Left hindlimb (tissue), 1 donor: ENCODE results near the gene MTMR12.
"Not testable (repeated sequence)": the region's sequence is repeated elsewhere in the genome, so short reads cannot be mapped to it uniquely, and the experiment has no call there.

Experiments used
- DNase-seq: peaks from one replicate; pipeline ENCODE4 v3.0.0-alpha.2; 2018

Gene MTMR12

DNA sequence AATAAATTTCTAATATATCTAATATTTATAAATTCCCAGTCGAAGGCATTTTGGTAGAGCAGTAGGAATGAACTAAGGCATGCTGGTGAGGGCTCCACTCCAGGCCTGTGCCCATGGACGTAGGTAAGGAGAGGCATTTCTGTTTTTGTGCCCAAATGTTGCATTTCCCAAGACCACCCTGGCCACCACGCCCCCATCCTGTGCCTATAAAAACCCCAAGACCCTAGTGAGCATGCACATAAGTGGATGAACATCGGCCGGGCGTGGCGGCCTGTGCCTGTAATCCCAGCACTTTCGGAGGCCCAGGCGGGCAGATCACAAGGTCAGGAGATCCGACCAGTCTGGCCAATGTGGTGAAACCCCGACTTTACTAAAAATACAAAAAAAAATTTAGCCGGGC, 10.1 kb upstream of the MTMR12 start:
- DNase-seq = no peak

DNA sequence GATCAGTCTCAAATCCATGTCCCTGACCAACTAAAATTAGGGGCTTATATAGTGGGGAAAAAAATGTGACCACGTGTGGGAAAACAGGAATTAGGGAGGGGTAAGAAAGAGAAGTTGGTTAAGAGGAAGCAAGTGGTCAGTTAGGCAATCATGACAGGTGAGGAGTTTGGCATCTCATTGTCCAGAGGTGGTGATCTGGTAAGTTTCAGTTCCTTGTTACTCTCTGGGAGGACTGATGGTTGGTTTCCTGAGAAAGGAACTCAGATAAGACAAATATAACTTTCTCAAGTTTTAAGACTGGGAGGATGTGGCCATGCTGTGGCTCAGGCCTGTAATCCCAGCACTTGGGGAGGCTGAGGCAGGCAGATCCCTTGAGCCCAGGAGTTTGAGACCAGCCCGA, 9.0 kb upstream of the MTMR12 start:
- not testable (repeated sequence) for DNase-seq

DNA sequence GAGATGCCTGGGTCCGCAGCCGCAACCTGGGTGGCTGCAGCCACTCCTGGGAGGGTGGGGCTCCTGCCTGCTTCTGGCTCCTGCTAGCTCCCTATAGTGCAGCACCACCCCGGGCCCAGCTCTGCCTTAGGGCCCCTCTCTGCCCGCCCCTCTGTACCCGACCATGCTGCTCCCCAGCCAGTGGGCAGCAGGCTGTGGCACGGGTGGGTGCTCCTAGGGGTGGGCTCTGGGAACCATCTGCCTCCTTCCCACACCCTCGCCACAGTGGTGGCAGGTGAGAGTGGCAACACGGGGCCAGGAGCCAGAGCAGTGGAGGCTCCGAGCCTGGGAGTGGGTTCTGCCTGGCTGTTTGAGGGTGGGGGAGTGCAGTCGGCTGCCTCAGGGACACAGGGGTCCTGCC, 7.8 kb upstream of the MTMR12 start:
- DNase-seq = no peak

DNA sequence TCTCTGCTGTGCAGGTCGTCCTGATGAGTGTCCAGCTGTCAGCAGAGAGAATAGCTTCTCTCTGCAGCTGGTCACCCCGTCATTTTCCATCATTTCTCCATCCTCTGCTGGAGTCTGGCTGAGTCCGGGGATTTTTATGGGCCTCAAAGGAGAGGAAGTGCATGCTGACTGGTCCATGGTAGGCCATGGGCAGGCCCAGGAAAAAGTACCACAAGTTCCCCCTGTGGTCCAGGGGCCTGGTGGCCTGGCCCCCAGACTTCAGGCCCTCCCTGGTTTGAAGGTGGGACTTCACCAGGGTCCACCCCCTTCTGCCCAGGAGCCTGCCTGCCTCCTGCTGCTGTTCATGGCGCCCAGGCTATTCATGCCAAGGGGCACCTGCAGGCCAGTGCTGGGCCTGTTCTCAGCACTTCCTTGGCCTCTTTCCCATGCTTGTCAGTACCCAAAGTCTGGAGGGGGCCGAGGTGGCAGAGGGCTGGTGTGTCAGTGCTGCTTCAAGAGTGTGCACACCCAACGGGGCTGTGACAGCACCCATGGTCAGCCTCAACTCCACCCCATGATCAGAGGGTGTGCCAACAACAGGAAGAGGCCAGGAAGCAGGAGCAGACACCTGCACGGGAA, 7.3 kb upstream of the MTMR12 start:
- DNase-seq = no peak

DNA sequence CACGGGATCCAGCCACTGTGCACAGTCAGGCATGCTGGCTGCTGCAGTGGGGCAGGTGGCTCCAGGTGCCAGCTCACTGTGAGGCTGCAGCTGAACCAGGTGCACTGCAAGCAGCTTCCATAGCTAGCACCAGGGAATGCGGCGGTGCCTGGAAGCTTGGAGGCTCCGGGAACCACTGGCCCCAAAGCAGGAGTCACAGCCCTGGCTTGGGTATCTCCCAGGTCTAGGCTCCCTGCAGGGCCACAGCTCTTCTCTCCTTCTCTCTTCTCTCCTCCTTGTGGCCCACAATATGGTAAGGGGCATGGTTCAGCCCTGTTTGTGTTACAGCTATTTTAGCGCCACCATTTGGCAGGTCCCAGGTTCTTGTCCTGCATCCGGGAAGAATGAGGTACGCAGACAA, 6.7 kb upstream of the MTMR12 start:
- DNase-seq = no peak

DNA sequence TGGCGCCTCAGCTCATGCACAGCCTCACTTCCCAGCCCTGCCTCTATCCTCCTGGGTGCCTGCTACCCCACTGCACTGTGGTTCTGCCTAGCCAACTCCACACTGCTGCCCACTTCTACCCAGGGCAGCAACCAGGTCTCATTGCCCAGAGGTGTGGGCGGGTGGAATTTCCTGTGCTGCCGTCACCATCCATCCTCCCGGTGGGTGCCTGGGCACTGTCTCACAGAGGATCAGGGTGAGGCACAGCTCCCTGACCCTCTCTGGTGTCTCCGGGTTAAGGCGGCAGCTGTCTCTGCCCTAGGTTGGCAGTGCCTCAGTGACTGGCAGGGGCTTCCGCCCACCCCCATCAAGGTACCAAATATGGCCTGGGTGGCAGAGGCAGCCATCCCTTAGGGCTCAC, 4.3 kb upstream of the MTMR12 start:
- DNase-seq = no peak

DNA sequence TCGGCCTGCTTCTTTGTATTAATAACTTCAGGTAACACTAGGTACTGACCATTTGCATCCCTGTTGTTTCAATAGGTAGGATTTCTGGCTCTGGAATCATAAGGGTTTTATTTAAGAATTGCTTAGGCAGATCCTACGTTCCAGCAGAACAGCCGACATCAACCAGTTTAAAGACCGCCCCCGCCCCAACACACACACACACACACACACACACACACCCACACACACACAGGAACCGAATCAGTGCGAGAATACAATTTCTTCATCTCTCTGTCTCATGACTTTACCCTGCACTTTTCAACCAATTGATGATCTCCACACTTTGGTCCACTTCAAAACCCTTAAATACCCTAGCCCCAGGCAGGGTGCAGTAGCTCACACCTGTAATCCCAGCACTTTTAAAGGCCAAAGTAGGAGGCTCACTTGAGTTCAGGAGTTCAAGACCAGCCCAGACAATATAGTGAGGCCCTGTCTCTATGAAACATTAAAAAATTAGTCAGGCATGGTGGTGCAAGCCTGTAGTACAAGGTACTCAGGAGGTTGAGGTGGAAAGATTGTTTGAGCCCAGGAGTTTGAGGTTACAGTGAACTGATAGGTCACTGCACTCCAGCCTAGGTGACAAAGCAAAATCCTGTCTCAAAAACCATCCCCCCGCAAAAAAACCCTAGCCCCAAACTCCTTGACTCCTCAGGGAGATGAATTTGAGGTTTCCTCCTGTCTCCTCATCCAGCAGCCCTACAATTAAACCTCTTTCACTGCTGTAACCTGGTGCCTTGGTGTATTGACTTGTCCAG, 2.7 kb upstream of the MTMR12 start:
- no peak for DNase-seq

DNA sequence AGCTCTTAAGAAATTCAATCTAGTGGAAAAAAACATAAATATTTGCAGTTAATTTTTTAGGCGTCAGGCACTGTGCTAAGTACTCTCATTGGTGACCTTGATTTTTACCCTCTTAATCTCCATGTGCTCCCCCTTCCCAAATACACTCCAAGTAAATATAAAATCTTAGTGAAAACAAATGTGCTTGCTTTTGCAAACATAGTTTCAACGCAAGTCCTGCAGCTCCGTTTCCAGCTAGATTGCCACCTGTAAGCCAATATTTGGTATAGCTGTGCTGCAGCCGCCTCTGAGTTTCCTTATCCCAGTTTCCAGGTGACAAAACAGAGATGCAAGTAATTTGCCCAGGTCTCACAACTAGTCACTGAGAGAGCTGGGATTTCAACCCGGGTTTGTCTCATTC, 1.9 kb upstream of the MTMR12 start:
- no peak for DNase-seq

DNA sequence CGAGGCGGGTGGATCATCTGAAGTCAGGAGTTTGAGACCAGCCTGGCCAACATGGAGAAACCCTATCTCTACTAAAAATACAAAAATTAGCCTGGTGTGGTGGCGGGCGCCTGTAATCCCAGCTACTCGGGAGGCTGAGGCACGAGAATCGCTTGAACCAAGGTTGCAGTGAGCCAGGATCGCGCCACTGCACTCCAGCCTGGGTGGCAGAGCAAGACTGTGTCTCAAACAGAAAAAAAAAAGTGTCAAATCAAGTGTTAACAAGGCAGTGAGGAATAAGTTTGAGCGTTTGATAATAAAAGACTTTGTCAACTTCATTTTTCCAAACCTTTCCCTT, 1.4 kb upstream of the MTMR12 start:
- not testable (repeated sequence) for DNase-seq

DNA sequence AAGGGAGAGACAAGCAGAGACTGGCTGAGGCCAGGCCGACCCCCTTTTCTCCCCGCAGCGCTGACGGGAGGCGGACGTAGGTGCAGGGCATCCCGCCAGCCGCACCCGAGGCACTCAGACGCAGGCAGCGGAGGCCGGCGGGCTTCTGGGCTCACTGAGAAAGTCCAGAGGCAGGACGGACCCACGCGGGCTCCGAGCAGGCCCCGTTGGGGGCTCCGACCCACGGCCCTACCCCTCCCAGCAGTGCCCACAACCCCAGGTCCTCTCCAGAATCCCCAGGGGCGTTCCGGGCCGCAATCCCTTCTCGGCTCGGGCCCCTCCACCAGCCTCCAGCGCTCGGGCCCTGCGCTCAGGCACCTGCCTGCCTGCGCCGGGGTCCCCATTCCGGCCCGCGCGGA, 543 bp downstream of the MTMR12 start:
- peak; percentile 78 for DNase-seq

DNA sequence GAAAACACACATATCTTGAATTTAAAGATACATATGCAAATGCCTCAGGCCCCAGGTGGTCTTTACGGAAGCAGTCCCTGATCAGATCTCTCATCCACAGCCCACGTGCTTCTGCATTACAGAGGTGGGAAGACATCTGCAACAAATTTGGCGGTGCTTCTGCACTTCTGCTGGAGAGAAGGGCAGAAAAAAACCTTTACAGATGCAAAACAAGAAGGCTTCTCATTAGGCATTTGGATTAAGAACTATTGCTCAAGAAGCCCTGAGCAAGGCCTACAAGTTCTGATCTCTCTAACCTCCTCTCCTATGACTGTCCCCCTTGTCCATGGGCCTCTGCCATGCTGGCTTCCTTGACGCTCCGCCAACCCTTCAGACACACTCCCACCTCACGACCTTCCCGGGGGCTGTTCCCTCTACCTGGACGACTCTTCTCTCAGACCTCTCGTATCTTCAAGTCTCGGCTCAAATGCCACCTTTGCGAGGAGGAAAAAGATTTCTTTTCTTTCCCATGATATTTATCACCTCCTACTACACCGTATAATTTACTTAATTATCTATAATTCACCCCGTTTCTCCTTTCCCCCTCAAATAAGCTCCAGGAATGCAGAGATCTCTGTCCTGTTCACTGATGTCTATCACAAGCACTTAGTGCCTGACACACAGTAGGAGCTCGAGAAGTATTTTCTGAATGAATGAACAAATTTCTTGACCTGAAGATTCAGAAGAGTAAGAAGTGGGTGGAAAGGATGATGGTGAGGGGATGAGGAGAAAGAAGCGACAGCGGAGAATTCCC, 1.1 kb downstream of the MTMR12 start:
- DNase-seq = no peak

DNA sequence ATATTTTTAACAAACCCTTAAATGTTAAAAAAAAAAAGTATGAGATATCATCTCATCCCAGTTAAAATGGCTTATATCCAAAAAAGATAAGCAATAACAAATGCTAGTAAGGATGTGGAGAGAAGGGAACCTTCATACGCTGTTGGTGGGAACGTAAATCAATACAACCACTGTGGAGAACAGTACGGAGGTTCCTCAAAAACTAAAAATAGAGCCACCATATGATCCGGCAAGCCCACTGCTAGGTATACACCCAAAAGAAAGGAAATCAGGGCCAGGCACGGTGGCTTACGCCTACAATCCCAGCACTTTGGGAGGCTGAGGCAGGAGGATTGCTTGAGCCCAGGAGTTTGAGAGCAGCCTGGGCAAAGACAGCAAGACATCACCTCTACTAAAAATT, 3.0 kb downstream of the MTMR12 start:
- DNase-seq = no peak

DNA sequence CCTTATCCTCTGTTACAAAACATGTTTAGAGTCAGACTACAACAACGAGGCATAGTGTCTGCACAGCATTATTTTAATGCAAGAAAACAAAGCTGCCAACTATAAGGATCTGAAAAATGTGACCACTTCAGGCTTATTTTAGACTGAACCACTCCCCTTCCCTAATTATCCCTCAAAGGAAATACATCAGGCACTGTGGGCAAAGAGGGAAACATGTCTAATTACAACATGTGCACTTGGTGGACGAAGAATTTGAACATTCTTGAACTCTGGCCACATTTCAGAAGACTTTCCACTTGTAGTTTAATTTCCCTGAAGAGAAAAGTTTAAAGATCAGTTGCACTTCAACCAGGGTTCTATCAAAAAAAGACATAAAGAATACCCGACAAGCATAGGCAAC, 3.8 kb downstream of the MTMR12 start:
- no peak for DNase-seq

DNA sequence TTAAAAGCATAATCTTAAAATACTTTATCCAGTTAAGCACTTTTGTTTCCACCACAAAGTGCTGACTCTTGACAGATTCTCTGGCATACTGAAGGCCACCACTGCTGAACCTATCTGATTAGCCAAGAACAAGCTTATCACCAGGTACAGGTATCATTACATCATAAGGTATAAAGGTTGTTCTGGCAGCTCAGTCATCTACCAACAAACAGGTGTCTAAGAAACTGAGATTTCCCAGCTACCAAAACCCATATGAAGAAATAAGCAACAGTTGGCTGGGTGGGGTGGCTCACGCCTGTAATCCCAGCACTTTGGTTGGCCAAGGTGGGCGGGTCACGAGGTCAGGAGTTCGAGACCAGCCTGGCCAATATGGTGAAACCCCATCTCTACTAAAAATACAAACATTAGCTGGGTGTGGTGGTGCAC, 5.0 kb downstream of the MTMR12 start:
- no peak for DNase-seq

DNA sequence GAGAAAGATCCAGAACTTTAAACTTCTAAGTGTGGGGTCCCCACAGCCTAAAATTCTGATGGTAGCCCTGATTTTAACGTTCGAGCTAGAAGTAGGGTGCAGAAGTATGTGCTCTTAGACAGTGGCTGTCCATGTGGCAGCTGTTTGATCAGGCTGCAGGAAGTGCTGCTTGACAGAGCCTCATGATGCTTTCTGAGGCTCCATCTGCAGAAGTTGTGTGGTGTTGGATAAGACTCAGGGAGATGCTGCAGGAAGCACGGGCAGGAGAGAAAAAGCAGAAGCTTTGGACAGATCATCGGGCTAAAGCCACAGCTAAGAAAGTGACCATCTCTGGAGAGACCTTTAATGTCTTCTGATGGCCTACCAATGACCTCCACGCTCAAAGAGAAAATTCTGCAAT, 8.1 kb downstream of the MTMR12 start:
- no peak for DNase-seq

DNA sequence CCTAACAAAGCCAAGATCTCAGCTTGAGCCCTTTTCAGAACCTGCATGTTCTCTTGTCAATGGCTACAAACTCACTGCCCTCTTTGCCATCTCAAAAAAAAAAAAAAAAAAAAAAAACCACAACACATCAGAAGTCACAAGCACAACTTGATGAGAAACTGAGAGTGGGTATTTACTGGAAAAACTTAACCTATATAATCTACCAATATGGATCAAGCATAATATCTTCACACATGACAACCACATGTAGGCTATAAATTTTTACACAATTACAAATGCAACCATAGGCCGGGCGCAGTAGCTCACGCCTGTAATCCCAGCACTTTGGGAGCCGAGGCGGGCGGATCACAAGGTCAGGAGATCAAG, 9.0 kb downstream of the MTMR12 start:
- no peak for DNase-seq

DNA sequence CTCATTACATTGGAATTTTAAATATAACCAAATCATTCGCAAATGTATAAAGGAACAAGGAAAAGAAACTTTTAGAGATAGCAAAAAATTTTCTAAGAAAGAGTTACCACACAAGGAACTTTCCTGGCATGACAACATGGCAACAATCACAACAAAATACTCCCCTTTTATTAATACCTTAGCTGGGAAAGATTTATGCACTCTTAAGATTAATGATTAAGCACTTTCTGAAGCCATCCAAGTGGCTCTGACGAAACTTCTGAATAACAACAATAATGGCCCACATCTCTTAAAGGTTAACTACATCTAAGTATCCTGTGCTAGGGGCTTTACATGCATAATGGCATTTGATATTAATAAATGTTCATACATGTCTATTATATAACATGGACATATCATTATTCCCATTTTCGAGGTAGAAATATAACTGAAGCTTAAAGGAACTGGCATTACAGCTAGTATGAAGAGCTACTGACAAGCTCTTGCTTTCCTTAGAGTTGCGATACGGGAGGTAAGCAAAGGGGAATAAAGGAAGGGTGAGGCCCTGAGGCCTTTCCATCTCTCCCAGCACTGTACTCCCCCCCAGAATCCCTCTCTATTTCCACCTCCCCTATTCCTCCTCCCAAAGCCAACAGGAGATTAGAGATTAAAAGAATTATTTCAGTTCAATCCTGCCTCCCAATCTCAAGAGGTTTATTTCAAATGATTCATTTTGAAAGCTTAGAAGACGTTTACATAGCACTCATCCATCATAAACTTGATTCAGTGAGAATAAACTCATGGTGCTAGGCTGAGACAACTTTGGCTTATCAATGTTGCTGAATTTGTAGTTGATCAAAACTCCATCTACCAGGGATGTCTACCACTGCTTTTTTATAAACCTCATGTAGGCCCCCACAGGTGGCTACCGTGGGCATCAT, 9.6 kb downstream of the MTMR12 start:
- no peak for DNase-seq

DNA sequence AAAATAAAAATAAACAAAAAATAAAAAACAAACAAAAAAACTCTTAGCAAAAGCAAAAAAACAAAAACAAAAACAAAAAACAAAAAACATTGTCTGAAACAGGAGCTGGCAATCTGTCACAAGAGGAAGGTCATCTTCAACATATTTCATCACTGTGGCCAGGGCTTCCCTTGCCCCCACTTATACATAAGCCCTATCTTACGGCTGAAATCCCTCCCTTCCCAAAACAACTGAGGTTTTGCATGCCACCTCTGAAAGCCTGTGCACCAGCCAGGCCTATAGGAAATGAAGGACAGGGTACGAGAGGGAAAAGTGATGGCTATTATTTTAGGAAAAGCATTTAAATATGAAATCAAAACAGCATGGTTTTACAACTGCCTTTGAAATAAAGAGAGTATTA, 10.8 kb downstream of the MTMR12 start:
- DNase-seq = no peak

DNA sequence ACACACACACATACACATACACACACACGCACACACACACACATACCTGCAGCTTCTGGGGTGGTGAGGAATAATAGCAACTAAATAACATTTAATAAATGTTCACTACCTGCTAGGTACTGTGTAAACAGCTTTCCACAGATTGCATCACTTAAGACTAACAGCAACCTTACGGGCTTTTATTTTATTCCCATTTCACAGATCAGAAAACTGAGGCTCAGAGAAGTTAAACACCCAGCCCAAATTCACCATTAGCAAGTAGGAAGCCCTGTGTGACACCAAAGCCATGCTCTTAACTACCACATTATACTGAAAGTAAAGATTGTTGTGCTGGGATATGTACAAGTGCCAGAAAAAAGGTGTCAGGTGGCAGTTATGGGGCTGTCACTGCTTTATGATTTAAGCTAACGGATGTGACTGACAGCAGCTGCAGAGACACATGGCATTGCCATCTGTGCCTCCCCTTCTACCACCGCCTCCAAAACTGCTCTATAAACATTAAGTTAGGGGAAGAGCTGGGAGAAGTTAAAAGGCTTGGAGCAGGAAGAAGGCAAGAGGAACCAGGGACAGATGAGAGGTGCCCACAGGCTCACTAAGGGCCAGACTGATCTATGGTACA, 13.6 kb downstream of the MTMR12 start:
- no peak for DNase-seq

DNA sequence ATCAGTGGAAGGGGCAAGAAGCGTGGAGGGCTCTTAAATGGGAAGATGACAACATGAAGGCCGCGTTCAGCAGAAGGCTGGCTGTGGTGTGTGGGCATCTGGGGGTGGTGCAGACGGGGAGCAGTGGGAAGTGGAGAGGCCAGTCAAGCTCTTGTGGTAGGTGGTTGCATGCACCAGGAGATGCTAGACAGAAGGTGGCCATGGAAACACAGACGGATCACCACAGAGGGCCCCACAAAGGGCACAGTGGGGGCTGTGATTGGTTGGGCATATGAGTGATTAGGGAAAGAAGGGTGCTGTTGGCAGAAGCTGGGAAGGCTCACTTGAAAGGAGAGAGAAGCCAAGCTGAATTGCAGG, 14.7 kb downstream of the MTMR12 start:
- DNase-seq = no peak

DNA sequence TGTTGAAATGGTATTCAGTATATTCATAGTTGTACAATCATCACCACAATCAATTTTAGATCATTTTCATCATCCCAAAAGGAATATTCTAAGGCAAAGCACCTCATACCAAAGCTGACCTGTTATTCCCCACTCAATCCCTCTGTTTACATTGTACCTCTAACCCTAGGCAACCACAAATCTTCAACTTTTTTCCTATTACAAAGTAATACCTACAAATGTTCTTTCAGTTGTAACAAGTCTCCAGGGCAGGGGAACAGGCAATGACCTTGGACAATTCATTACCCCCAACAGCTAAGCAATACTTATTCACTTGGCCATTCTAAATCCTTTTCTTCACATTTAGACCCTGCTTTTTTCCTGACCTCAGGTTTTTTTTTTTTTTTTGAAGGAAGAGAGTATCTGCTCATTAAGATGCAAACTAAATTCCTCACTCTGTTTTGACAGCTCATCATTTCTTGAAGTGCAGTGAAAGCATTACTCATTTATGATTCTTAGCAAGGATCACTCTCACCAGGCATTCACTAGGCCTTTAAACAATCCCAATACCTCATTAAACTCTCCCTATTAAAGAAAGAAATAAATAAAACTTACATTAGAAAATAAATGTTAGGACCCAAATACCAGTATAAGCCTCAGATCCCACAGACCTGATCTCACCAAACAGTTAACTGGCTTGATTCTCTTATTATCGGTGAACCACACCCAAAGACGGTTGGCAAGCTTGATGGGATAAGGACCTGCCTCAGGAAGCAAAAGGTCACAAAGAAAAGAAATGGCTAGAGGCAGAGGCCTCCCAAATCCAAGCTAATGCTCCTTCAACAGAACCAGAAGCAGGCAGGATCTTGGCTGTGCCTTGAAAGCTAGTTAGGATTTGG, 15.3 kb downstream of the MTMR12 start:
- no peak for DNase-seq
